Muscle layer of colon (tissue), 2 donors: ENCODE measurements around the gene SYNDIG1L.

Experiments
- H3K27ac ChIP-seq: one replicate; pipeline ENCODE4 v1.7.0; 2013; ENCODE audit warnings: low read depth, mild to moderate bottlenecking, low read length, moderate library complexity
- H3K27me3 ChIP-seq, 2 donors: one replicate each; pipeline ENCODE4 v1.7.0; 2013; ENCODE audit warnings: low read length in 2 of 2, mild to moderate bottlenecking in 2 of 2; ENCODE audit not compliant: insufficient read depth in 2 of 2, control insufficient read depth in 1 of 2
- H3K36me3 ChIP-seq: one replicate; pipeline ENCODE4 v1.7.0; 2013; ENCODE audit warnings: mild to moderate bottlenecking, low read length; ENCODE audit not compliant: insufficient read depth
- H3K4me1 ChIP-seq: one replicate; pipeline ENCODE4 v1.7.0; 2013; ENCODE audit warnings: mild to moderate bottlenecking, low read length; ENCODE audit not compliant: insufficient read depth
- H3K4me3 ChIP-seq, 2 donors: one replicate each; pipeline ENCODE4 v1.7.0; 2013; ENCODE audit warnings: low read length in 2 of 2, low read depth in 1 of 2, mild to moderate bottlenecking in 1 of 2, moderate library complexity in 1 of 2
- H3K9ac ChIP-seq: one replicate; pipeline ENCODE4 v1.7.0; 2013; ENCODE audit warnings: low read length
- H3K9me3 ChIP-seq: one replicate; pipeline ENCODE4 v1.7.0; 2013; ENCODE audit warnings: mild to moderate bottlenecking, low read length
- donor health status: abdominal sarcoma.
- donor health status: Adenocarcinoma of cecum.

SYNDIG1L gene

DNA sequence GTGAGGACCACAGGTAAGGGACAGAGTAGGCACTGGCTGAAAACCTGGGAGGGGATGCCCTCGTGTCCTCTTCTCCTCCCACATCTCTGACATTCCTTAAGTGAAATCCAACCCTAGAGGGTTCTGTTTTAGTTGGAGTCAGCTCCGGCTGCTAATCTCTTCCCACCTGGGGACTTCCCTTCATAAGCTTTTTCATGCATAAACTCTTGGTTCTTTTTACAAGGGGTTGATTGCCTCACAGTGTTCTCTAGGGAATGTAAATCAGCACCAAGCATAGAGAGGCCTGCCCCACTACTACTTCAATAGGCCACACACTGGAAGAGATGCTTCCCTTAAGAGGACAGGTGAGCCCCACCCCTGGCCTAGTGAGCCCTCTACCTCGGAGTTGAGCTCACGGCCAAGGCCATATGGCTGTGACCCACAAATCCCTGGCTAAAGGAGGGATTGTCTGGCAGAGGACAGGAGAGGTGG lies 3.2 kb upstream of the SYNDIG1L start:
- Histone ChIP-seq H3K9me3 (no peaks in the 10 kb centered on the region), H3K27me3 (peaks cover 4 to 19% of the 10 kb centered on the region in 2 donors)

GRCh38 chr14:74427651-74428050 lies 1.6 kb upstream of the SYNDIG1L start:
- no peak overlapping the region for H3K27ac ChIP-seq
- H3K27me3 ChIP-seq, result peaks cover 4 to 25% of the 10 kb centered on the region in 2 donors
- H3K4me1 ChIP-seq, result no peaks in the 10 kb centered on the region

More for the DNA sequence above, 3.2 kb upstream of the SYNDIG1L start:
- no peak overlapping the region for H3K4me3 ChIP-seq
- H3K27ac ChIP-seq, result no peak overlapping the region
- H3K36me3 ChIP-seq, result no peaks in the 10 kb centered on the region
- H3K9ac ChIP-seq, result no peak overlapping the region
- H3K4me1 ChIP-seq, result no peaks in the 10 kb centered on the region

DNA sequence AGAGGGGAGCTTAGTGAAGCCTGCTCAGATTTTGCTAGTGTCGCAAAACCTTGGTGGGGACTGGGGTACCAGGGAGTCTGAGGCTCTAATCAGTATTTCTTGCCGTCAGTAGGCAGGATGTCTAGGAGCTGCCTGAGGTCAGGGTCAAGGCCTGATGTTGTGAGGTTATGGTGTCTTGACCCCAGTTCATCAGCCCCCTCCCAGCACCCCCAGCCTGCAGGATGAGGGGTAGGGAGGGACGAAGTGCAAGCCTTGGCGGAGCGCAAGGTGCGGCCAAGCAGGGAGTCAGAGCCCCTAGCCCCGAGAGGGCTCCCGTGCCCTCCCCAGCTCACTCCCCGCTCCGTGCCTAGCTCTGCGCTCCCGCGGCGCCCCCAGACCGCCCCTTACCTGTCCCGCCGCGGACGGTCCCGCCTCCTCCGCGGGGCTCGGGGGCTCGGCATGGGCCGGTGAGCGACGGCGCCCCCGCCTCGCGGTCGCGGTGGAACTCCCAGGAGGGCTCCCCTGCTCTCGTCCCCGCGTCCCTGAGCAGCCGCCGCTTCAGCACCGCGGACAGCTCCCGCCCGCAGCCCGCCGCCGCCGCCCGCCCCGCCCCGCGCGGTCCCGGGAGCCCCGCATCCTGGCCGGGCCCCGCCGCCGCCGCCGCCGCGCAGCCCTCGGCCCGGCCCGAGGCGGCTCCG lies 347 bp downstream of the SYNDIG1L start:
- no peaks in the 10 kb centered on the region for H3K36me3 ChIP-seq
- no peak overlapping the region for H3K9ac ChIP-seq
- H3K27me3 ChIP-seq, result peaks cover 4 to 25% of the 10 kb centered on the region in 2 donors
- no peak overlapping the region for H3K4me3 ChIP-seq
- H3K9me3 ChIP-seq, result no peaks in the 10 kb centered on the region
- H3K27ac ChIP-seq, result no peak overlapping the region
- no peaks in the 10 kb centered on the region for H3K4me1 ChIP-seq

More at GRCh38 chr14:74427651-74428050, 1.6 kb upstream of the SYNDIG1L start:
- no peaks in the 10 kb centered on the region for H3K9me3 ChIP-seq
- no peak overlapping the region for H3K4me3 ChIP-seq
- H3K36me3 ChIP-seq, result no peaks in the 10 kb centered on the region
- no peak overlapping the region for H3K9ac ChIP-seq

DNA sequence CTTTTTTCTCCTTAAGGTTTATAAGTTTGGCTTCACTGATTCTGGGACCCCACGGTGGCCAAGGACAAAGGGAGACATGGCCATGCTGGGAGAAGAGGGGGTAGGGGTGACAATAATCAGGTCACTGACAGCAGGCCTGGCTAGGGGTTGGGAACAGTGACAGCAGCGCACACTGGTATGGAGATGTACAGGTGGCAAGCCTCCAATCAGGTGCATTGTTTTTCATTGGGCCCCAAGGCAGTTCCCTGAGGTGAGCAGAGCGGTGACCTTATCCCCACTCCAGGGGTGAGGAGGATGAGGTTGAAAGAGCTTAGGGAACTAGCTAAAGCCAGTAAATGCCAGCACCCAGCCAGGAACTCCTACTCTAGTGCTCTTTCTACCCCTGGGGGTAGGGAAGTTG lies 1.4 kb downstream of the SYNDIG1L start:
- no peaks in the 10 kb centered on the region for H3K9me3 ChIP-seq

GRCh38 chr14:74423246-74423645 lies 2.8 kb downstream of the SYNDIG1L start:
- no peaks in the 10 kb centered on the region for H3K4me1 ChIP-seq
- no peaks in the 10 kb centered on the region for H3K9me3 ChIP-seq
- H3K9ac ChIP-seq, result no peak overlapping the region
- no peak overlapping the region for H3K27ac ChIP-seq
- peaks cover 4 to 25% of the 10 kb centered on the region in 2 donors for H3K27me3 ChIP-seq
- H3K4me3 ChIP-seq, result no peak overlapping the region
- H3K36me3 ChIP-seq, result no peaks in the 10 kb centered on the region

More for the DNA sequence above, 1.4 kb downstream of the SYNDIG1L start:
- Histone ChIP-seq H3K27me3 (peaks cover 4 to 25% of the 10 kb centered on the region in 2 donors), H3K9ac (no peak overlapping the region), H3K4me1 (no peaks in the 10 kb centered on the region), H3K4me3 (no peak overlapping the region), H3K27ac (no peak overlapping the region), H3K36me3 (no peaks in the 10 kb centered on the region)

DNA sequence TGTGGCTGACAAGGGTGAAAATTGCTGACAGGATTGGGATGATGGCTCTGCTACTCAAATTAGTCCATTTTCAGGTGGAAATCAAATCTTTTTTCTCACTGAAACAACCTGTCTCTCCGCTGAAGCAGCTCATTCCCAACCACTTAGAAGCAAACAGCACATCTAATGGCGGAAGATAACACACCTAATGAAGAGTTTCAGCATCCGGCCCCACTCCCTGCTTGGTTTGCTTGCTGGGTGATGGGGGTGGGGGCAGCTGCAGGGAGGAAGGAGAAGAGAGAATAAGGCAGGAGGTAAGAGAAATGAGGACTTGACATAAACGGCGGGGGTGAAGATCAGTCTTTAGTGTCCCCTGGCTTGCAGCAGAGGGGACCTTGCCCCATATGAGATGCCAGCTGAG lies 4.0 kb downstream of the SYNDIG1L start:
- H3K9me3 ChIP-seq, result no peaks in the 10 kb centered on the region
- H3K27me3 ChIP-seq, result peaks cover 4 to 25% of the 10 kb centered on the region in 2 donors
- H3K4me3 ChIP-seq, result no peak overlapping the region
- H3K27ac ChIP-seq, result no peak overlapping the region
- no peaks in the 10 kb centered on the region for H3K4me1 ChIP-seq
- H3K36me3 ChIP-seq, result no peaks in the 10 kb centered on the region
- H3K9ac ChIP-seq, result no peak overlapping the region

DNA sequence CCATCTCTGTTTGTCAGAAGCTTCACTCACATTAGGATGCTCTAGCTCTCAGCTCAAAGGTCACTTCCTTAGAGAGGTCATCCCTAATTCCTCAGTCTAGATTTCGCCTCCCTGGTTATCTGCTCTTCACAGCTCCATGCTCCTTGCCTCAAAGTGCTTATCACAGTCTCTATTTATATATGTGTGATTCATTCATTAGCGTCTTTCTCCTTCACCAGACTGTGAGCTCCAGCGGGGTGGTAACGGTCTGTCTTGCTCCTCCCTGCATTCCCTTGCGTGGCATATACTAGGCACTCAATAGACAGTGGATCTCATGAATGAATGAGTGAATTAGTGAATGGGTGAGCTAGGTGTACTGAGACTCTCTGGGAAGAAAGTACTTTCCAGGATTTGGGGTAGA lies 6.9 kb downstream of the SYNDIG1L start:
- H3K4me1 ChIP-seq, result no peaks in the 10 kb centered on the region
- H3K9ac ChIP-seq, result no peak overlapping the region
- H3K36me3 ChIP-seq, result no peaks in the 10 kb centered on the region
- H3K4me3 ChIP-seq, result no peak overlapping the region
- no peak overlapping the region for H3K27ac ChIP-seq
- H3K27me3 ChIP-seq, result peaks cover 0 to 4% of the 10 kb centered on the region in 2 donors
- no peaks in the 10 kb centered on the region for H3K9me3 ChIP-seq

- peaks cover 0 to 2% of the 10 kb centered on the region in 2 donors for H3K27me3 ChIP-seq
- H3K27ac ChIP-seq, result no peak overlapping the region
- H3K9me3 ChIP-seq, result no peaks in the 10 kb centered on the region
- no peak overlapping the region for H3K4me3 ChIP-seq
- H3K4me1 ChIP-seq, result no peaks in the 10 kb centered on the region
- no peak overlapping the region for H3K9ac ChIP-seq
- no peaks in the 10 kb centered on the region for H3K36me3 ChIP-seq
Measured at GRCh38 chr14:74418031-74418430, 8.0 kb downstream of the SYNDIG1L start.

DNA sequence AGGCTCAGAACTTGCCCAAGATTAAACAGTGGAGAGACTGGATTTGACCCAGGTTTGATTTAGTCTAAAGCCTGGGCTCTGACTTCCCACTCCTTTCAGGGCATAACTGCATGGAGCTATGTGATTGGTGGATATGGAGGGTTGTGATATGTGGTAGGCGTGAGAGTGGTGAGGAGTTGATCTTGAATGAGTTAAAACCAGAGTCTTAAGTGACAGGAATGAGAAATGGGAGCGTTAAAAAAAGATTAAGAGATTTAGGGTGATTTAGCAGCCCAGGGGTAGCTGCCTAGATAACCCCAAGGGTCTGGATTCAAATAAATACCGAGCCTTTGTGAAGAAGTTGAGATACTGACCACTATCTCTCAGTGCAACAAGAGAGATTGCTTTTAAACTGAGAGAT lies 8.4 kb downstream of the SYNDIG1L start:
- Histone ChIP-seq H3K9me3 (no peaks in the 10 kb centered on the region), H3K9ac (no peak overlapping the region), H3K27me3 (no peaks in the 10 kb centered on the region), H3K36me3 (no peaks in the 10 kb centered on the region), H3K4me3 (no peak overlapping the region), H3K27ac (no peak overlapping the region), H3K4me1 (no peaks in the 10 kb centered on the region)

DNA sequence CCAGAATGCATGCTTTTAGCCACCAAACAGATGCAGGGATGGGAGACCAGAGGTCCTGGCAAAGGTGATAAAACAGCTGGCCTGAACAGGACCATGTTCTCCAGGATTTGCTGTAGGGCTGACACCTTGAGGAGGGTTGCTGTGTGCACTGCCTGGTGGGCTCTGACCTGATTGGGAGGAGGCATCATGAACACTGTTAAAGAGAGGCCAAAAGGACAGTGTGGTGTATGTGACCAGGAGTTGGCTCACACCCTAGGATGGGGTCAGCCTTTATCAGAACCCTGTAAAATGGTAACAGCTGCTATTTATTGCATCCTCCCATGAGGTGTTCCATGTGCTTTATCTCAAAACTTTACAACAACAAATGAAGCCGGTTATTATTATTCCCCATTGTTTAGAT lies 8.8 kb downstream of the SYNDIG1L start:
- H3K27ac ChIP-seq, result no peak overlapping the region
- H3K4me3 ChIP-seq, result no peak overlapping the region
- H3K4me1 ChIP-seq, result no peaks in the 10 kb centered on the region
- H3K36me3 ChIP-seq, result no peaks in the 10 kb centered on the region
- H3K9ac ChIP-seq, result no peak overlapping the region
- no peaks in the 10 kb centered on the region for H3K9me3 ChIP-seq
- no peaks in the 10 kb centered on the region for H3K27me3 ChIP-seq

DNA sequence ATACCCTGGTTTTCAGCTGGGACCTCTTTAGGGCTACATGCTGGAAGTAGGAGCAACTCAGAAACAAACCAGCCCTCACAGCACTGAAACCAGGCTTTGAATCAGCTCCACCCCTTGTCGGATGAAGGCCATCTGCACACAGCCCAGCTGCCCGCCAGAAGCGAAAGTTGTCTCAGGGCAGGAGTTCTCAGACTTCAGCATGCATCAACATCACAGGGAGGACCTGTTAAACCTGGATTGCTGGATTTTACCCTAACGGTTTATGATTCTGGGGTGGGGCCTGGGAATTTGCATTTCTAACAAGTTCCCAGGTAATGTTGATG lies 10.9 kb downstream of the SYNDIG1L start:
- Histone ChIP-seq H3K36me3 (no peaks in the 10 kb centered on the region), H3K27ac (no peak overlapping the region), H3K4me1 (no peaks in the 10 kb centered on the region), H3K9ac (no peak overlapping the region), H3K9me3 (no peaks in the 10 kb centered on the region), H3K4me3 (no peak overlapping the region), H3K27me3 (no peaks in the 10 kb centered on the region)

DNA sequence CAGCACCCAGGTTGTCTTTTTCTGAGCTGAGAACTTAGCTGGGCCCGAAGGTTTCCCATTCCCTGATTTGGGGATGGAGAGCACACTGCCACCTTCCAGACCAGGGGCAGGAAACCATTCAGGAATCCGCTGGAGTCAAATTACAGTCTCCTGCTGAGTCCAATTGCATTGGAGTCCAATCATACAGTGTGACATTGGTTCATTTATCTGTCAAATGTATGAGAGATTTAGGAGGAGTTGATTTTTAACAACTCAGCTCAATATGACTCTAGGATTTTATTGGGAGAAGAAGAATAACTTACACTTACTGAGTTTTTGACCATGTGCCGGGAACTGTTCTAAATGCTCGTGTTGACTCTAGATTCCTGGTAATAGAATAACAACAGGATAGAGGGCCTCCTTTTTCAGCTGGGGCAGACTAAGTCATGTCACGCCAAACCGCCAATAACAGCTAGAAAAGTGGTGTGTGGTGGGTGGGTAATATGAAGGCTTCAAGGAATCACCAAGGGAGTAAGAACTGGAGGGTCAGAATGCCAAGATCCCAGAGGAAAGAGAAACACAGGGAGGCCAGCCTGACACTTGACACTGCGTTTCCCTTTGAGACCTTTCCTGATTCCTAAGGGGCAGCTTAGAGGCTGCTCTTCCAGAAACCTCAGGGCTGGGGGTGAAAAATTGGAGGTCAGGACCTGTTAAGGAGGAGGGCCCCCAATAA lies 11.5 kb downstream of the SYNDIG1L start:
- Histone ChIP-seq H3K27ac (no peak overlapping the region), H3K4me1 (no peaks in the 10 kb centered on the region), H3K4me3 (no peak overlapping the region), H3K9ac (no peak overlapping the region), H3K27me3 (no peaks in the 10 kb centered on the region), H3K9me3 (no peaks in the 10 kb centered on the region), H3K36me3 (no peaks in the 10 kb centered on the region)
